HG03103 (cell line): ENCODE results near the gene TMEM245.
A peak's percentile ranks its signal among the peaks of the same experiment; 100 is the strongest.
"Not testable (repeated sequence)": the region's sequence is repeated elsewhere in the genome, so short reads cannot be mapped to it uniquely, and the experiment has no call there.

ENCODE experiments used
- ATAC-seq: cut with Tn5 transposase; IDR thresholded peaks from one replicate; pipeline ENCODE4 v1.9.1; 2021; ENCODE audit warnings: low read depth; ENCODE audit not compliant: unreplicated experiment

Gene TMEM245

GRCh38 chr9:109134167-109134578 is 14.4 kb upstream of the TMEM245 start:
- no peak for ATAC-seq

GRCh38 chr9:109133533-109133932 is 13.8 kb upstream of the TMEM245 start:
- ATAC-seq = no peak

GRCh38 chr9:109132567-109133021 is 12.8 kb upstream of the TMEM245 start:
- no peak for ATAC-seq

DNA sequence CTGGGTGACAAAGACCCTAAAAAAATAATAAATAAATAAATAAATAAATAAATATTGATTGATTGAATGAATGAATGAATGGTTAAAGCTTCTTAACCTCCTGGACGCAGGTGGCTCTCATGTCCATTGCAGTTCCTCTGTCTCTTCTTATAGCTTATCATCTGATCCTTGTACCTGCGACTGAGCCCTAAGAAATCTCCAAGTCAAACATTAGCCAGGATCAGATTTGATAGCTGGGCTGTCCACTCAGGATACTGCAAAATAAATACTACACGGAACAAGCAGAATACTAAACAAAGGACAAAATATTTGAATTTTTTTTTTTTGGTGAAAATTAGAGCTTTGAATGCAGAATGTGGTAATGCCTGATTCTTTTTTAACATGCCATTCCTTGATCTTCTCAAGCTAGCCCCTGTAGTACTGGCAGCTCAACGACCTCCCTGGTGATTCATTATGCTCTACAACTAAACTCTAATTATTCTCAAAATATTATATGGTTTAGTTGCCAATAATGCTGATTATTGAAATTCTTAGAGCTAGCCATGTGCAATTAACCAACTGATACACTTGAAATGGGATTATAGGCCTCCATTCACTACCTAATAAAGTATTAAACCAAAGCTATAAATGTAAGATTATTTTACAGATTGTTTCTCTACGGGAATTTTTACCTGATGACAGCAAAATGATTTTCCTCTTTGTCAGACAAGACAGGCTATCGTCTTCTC is 9.9 kb upstream of the TMEM245 start:
- ATAC-seq = no peak

GRCh38 chr9:109126671-109127070 is 6.9 kb upstream of the TMEM245 start:
- not testable (repeated sequence) for ATAC-seq

DNA sequence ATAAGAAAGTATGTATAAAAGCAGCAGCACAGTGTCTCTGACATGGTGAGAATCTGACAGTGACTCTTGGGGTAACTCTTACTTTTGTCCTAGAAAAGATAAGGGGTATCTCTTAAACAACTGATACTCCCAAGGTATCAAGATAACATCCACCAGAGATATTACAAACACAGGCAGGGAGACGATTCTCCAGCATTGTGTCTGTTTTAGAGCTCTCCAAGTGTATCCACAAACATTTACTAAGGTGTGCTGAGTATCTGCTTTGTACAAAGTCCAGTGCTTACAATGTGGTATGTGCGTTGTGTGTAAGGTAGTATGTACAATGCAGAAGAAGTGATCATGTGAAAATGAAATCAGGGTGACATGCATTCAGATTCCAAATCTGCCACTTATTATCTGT is 4.4 kb upstream of the TMEM245 start:
- no peak for ATAC-seq

GRCh38 chr9:109122726-109123621 is 3.2 kb upstream of the TMEM245 start:
- ATAC-seq = no peak

GRCh38 chr9:109121232-109121796 is 1.6 kb upstream of the TMEM245 start:
- no peak for ATAC-seq

- ATAC-seq = no peak
Observed at GRCh38 chr9:109120204-109120789, 550 bp upstream of the TMEM245 start.

DNA sequence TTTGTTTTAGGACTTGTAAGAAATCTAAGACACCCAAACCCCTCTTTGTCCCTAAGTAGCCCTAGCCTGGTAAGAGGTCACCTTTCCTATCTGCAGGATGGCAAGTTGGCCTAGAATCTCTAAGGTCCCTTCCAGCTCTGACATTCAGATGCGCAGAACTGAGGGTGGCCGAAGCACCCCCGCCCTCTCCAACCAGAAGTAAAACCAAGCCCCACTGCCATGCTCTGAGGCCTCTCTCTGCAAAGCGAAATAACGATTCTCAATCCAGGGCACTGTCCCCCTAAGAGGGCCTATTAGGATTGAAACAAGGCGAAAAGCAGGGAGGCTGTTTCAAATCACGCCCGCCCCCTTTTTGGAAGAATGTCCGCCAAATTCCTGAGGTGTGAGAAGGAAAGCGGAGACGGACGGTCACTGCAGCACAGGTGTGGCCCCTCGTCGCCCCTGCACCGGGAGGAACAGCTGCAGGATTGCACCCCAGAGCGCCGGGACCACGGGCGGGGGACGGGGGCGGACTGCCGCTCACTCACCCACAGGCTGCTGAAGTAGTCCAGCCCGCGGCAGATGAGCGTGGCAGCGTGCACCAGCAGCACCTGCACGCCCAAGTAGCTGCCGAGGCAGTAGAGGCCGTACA is 824 bp downstream of the TMEM245 start:
- ATAC-seq = peak; percentile 12

DNA sequence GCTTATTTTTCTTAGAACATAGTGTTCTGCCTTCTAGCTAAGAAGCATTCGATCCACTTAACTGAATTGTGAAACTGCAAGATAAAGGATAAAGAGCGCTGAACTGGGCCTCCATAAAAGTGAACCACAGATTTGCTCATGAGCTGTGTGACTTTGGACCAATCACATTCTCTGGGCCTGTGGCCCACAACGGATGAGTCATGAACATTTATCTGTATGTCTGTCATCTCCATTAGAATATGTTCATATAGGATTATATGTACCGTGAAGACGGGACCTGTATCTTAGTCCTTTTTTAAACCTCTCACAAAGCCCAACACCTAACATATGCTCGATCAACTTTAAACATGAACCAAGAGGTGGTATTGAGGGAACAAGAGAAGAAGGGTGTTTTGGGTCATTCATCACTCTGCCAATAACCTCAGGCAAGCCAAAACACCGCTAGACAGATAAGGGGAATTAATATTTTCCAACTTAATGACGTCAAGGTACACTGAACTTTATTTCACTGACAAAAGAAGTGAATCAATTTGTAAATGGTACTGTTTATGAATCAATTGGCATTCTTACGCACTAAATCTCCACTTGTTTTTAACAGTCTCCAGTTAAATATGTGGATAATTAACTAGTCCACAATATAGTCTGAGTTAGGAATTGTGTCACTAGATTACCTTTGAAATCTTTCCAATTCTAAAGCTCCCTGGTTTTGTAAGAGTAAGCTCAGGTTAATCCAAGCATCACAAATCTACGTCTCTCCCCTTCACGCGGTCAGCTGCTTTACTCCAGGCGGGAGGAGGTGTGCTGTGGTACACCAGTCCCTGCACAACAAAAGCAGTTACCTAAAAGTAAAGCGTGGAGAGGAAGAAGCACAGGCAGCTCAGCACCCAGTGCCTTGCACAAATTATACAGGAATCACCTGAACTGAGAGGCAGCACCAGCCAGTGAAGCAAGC is 1.6 kb downstream of the TMEM245 start:
- ATAC-seq = no peak

- no peak for ATAC-seq
Observed at GRCh38 chr9:109115931-109116526, 3.7 kb downstream of the TMEM245 start.

DNA sequence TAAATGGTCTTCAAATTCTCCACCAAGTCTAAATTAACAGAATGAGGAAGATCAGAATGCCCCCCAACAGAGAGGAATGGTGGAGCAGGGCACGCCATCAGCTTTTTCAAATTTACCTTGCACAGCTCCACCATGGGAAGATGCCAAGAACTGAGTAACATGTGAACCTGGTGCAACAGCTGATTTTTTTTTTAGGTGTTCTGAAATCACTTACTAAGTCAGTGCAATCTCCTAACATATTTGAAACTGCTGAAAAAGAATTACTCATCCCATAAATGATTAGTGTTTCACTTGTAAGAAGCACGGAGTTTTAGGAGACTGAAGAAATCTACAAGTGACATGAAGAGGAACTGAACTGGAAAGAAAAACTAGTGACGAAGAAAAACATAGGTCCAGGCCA is 5.1 kb downstream of the TMEM245 start:
- ATAC-seq = no peak

GRCh38 chr9:109113892-109114609 is 5.7 kb downstream of the TMEM245 start:
- ATAC-seq = no peak

- no peak for ATAC-seq
Observed at GRCh38 chr9:109113254-109113653, 6.5 kb downstream of the TMEM245 start.

GRCh38 chr9:109110329-109111021 is 9.3 kb downstream of the TMEM245 start:
- ATAC-seq = peak; percentile 84

GRCh38 chr9:109109967-109110328 is 9.8 kb downstream of the TMEM245 start:
- ATAC-seq = no peak

DNA sequence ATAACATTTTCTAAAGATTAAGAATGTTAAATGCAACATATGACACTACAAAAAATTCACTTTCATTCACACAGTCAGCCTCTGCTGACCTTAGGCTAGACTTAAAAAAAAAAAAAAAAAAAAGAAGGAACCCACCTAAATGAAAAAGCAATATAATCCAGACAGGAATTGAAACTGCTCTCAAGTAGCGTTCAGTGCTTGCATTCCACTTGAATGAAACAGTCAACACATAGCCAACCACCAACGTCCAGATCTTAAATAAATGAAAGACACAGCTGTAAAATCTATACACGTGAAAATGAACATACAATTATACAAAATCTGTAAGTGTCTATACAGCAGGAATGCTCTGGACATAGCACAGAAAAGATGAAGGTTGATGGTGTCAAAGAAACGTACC is 11.4 kb downstream of the TMEM245 start:
- ATAC-seq = no peak
